Medulla oblongata (tissue), 1 donor: Measurements from ENCODE around the gene OLFML2A.

Experiments
- DNase-seq: peaks from one replicate; pipeline ENCODE4 v3.0.0-alpha.2; 2015; ENCODE audit errors: extremely low spot score

OLFML2A gene

DNA sequence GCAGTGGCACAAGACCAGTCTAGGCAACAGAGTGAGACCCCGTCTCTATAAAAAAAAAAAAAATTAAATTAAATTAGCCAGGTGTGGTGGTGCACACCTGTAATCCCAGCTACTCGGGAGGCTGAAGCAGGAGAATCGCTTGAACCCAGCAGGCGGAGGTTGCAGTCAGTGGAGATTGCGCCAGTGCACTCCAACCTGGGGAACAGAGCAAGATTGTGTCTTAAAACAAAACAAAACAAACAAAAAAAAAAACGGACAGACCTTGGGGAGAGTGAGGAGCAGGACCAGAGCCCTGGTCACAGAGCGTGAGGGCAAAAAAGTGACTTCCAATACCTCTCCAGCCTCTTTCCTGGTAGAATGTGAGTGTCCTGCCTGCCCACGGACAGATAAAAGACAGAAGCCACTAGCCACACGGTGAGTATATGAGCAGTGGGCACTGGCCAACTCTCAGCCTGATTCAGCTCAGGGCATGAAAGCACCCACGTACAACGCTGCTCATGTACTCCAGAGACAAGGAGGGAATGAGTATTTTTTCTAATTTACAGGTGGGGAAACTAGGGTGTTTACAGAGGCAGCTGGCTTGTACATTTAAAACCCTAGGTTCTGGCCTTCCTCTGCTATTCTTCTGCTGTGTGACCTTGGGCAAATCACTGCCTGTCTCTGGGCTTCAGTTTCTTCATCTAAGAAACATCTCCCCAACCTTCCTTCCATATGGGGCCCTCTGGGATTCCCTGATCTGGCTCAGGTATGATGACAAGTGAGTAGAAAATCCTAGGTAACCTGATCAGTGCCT, 1.8 kb downstream of the OLFML2A start:
- DNase-seq = no peak

DNA sequence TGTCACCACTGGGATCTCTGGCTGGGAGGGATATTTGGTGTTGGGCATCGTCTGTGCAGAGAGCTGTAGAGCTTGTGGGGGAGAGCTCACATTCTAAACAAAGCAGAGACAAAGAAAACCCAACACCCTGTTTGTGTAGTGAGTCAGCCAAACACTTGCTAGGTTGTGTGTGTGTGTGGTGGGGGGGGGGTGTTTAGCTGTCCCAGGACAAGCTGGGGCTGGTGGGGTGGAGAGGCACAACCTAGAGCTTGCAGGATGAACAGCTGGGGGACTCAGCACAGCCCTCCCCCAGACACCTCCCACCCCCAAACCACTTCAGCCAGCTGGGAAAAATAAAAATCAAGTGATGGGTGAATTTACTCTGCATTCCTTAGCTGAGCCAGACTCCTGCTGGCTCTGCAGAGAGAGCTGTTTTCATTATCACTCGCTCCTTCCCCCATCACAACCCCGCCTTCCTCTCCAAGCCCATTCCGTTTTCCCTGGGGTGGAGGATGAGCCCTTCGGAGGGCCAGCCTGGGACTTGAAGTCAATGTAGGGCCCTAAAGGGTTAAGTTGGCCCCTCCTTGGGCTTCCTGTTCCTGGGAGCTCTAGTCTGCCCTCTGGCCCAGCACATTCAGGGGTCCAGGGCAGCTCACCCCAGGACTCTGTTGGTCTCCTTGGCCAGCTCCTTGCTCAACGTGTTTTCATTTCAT, 2.6 kb downstream of the OLFML2A start:
- DNase-seq = no peak

DNA sequence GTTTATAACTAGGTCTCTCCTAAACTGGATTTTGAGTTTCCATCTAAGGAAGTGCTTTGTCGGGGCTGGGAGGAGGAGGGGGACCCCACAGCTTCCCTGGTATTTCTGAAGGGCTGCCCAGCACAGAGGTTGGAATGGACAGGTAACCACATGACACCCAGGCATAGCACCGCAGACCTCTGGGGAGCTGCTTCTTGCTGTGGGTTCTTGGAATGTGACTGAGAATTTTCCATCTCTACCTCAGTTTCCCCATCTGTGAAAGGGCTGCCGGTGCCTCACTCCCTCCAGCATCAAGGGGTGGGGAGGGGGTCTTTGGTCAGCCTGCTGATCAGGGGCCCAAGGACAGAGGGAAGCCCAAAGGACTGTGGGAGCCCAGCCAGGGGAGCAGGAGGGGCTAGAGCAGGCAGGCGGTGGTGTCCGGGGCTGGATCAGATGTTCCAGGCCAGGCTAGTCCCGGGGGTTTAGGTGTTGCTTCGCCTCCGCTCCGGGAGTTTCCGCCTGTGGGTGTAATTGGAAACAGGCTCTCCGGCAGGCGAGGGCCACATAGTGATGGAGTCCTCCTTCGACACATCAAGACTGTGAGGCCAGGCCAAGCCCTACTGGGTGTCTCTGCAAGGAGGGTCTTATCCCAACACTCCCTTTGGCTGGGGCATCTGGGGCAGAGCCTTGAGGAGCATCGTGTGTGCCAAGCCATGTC, 3.3 kb downstream of the OLFML2A start:
- DNase-seq = no peak

DNA sequence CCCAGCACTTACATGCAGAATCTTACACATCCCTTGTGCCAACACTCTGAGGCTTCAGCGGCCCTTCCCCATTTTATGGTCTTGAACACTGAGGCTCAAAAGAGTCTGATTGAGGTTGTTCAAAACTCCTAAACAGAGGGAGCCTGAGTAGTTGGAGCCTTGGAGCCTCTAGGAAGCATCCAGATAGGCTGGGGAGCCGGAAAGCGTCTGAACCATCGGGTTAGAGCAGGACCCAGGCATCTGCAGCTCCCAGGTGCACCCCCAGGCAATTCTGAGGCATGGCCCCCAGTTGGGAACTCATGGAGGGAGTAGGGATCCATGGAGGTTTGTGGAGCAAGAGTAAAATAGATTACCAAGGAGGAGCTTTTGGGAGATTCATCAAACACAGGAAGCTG, 3.8 kb downstream of the OLFML2A start:
- DNase-seq = no peak

DNA sequence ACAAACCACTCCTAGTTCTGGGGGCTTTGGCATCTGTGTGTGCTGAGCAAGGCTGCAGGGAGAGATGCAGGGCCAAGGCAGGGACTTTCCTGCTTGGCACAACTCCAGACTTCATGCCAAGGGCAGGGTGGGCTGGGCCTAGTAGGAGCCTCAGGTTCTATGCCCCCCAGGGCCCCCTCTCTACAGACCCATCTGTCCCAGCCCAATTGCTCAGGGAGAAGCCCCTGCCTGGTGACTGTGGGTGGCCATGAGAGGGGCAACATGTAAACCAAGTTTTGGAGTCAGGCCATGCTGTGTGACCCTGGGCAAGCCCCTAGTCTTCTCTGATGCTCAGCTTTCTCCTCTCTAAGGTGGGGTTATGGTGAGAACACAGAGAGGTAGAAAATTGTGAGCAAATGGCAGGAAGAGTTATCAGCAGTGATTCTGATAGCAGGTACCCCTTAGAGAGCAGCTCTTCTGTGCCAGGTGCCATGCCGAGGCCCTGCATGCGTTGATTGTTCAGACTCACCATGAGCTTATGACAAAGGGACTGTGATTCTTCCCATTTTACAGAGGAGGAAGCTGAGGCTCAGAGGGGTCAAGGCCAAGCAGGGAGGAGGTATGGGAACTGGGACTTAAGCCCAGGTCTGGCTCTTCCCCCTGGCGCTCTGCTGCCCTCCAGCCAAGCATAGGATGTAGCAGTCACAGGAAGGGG, 5.2 kb downstream of the OLFML2A start:
- DNase-seq = no peak

DNA sequence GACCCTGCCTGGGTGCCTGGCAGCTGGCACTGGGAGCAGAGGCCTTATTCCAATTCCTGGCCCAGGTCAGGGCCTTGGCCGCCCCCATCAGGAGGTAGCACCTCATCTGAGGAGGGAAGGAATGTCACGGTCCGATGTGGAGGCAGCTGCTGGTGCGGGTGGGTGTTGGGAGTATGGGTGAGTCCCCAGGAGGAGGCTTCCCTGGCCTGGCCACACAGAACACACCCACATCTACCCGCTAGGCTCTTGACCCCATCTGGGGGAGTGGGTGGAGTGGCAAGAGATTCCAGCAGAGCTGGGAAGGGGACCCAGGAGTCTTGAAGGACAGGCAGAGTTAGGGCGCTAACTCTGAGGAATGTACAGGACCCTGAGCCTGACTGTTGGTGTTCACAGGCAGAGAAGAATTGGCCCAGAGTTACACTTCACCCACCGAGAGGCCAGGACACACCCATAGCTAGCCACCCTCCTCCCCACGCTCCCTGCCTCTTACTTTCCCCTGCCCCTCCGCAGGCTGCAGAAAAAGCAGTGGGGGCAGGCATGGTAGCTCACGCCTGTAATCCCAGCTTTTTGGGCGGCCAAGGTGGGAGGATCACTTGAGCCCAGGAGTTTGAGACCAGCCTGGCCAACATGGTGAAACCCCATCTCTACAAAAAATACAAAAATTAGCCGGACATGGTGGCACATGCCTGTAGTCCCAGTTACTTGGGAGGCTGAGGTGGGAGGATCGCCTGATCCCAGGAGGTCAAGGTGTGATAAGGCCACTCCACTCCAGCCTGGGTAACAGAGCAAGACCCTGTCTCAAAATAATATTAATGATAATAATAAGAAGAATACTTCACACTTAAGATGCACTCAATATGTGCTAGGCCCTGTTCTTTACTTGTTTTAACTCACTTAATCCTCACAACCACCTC, 6.0 kb downstream of the OLFML2A start:
- no peak for DNase-seq

DNA sequence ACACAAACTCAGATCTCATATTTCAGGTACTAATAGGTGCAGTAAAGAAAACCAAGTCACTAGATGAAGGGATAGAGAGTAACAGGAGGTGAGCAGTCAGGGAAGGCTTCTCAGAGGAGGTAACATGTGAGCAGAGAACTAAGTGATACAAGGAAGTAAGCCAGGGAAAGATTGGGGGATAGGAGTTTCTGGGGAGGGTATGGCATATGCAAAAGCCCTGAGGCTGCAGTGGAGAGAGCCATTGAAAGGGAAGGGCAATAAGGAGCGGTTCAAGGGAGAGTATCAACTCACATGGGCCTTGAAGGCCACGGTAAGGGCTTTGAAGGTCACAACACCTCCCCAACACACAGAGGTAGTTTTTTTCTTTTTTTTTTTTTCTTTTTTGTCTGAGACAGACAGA, 6.9 kb downstream of the OLFML2A start:
- DNase-seq = no peak

DNA sequence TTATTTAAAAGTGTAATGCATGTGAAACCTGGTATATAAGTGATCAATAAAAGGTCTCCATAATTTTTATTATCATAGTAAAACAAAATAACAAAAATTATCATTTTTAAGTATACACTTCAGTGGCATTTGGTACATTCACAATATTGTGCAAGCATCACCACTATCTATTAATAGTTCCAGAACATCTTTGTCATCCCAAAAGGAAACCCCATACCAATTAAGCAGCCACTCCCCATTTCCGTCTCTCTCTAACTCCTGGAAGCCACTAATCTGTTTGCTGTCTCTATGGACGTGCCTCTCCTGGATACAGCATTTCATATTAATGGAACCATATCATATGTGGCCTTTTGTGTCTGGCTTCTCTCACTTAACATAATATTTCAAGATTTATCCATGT, 7.6 kb downstream of the OLFML2A start:
- DNase-seq = no peak

DNA sequence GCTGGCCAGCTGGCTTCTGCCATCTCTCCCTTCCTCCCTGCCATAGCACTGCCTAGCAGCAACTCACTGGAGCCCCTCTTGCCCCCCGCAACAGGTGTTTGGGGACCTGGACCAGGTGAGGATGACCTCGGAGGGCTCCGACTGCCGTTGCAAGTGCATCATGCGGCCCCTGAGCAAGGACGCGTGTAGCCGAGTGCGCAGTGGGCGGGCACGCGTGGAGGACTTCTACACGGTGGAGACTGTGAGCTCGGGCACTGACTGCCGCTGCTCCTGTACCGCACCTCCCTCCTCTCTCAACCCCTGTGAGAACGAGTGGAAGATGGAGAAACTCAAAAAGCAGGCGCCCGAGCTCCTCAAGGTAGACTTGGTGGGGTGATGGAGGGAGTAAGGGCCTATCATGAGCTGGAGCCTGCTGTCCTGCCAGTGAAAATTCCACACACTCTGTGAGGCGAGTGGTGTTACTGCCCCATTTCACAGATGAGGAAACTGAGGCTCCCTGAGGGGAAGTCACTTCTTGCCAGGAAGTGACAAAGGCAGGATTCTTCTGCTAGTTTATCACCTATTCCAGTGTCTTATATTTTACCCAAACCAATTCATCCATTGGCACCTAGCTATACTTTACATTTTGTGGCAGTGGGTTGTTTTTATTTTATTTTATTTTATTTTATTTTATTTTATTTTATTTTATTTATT, 10.1 kb downstream of the OLFML2A start:
- DNase-seq = no peak

DNA sequence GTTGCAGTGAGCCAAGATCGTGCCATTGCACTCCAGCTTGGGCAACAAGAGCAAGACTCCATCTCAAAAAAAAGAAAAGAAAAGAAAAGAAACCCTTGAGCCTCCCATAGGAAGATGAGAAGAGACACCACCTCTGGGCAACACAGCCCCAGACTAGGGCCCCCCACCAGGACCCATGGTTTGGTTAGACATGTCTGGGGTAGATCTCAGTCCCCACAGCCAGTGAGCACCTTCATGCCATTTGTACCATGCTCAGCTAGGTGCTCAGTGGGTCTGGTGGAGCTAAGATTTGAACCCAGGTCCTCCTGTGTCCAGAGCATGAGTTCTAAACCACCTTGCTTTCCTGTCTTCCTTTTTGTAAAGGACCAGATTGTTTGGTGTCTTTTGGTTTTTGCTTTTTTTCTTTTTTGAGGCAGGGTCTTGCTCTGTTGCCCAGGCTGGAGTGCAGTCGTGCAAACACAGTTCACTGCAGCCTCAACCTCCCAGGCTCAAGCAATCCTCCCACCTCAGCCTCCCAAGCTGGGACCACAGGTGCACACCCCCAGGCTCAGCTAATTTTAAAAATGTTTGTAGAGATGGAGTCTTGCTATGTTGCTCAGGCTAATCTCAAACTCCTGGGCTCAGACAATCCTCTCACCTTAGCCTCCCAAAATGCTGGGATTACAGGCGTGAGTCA, 11.7 kb downstream of the OLFML2A start:
- no peak for DNase-seq

DNA sequence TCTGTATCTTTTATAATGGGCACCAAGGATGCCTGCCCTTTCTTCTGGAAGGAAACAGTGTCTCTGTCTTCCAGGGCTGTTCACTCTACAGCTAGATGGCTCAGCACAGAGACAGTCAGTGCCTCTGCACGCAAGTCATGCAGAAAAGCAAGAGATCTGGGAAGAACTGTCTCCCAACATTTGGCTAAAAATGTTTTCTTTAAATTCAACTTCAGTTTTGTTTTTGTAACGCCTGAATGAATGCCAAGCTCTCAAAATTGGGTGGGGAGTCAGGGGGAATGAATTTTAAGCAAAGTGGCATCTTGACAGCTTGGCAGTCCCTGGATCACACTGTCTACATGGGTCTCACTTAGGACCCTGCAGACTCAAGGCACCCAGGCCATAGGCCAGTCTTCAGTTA, 12.6 kb downstream of the OLFML2A start:
- no peak for DNase-seq

DNA sequence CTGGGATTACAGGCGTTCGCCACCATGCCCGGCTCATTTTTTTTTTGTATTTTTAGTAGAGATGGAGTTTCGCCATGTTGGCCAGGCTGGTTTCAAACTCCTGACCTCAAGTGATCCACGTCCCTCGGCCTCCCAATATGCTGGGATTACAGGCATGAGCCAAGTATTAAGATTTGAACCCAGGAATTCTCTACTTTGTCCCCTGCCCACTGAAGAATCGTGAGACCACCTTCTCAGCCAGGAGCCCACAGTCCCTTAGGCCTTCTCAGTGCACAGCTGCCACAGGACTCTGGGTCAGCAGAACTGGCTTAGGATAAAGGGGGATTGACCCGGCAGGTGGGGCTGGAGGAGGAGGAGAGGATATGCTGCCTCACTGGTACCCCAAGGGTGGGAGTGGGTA, 13.4 kb downstream of the OLFML2A start:
- DNase-seq = no peak

DNA sequence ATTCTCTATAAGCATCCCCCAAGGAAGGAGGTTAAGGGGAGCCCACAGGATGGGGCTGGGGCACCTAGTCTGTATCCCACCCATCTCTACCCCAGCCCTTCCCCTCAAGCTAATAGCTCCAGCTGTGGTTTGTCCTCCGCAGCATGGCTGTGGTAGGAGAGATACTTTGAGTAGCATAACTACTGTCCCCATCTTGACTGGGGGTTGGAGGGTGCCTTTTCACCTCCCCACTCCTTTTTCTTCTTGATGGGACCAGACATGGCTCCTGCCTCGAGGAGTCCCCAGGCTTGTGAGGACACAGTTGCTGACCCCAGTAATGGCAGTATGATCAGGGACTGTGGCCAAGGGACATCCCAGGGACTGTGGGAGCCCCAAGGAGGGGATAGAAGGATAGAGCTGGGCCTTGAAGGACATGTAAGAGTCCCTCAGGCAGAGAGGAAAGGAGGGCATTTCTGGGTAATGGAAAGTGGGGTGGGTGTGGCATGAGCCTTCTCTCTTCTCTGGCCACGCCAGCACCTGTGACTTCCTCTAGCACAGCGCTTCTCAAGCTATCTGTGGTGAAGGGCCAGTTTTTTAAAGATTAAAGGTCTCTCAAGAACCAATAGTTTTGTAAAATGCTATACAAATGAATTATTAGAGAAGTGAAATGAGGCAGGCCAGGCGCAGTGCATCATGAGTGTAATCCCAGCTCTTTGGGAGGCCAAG, 14.0 kb downstream of the OLFML2A start:
- no peak for DNase-seq

DNA sequence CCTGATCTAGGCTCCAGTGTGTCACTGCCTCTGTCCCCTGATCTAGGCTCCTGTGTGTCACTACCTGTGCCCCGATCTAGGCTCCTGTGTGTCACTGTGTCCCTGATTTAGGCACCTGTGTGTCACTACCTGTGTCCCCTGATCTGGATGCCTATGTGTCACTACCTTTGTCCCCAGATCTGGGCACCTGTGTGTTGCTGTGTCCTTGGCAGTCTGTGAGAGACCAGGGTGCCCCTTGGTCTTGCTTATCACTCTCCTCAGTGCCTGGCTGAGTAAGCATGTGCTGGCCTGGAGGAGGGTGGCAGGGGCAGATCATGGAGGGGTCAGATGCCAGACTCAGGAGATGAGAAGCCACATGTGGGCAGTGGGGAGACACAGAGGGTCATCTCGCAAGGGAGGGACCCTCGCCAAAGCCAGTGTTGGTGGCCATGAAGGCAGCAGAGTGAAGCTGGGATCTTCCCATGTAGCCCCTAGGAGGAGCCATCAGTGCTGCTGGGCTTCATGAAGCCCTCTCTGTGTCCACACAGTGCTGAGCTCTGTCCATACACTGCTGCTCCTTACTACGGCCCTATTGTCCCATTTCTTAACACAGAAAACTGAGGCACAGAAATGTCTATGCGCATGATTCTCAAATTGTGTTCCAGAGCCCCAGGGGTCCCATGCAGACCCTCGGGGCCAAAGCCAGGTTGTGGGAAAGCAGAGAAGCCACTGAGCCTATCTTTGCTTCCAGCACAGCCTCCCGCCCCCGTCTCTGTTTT, 15.5 kb downstream of the OLFML2A start:
- no peak for DNase-seq

DNA sequence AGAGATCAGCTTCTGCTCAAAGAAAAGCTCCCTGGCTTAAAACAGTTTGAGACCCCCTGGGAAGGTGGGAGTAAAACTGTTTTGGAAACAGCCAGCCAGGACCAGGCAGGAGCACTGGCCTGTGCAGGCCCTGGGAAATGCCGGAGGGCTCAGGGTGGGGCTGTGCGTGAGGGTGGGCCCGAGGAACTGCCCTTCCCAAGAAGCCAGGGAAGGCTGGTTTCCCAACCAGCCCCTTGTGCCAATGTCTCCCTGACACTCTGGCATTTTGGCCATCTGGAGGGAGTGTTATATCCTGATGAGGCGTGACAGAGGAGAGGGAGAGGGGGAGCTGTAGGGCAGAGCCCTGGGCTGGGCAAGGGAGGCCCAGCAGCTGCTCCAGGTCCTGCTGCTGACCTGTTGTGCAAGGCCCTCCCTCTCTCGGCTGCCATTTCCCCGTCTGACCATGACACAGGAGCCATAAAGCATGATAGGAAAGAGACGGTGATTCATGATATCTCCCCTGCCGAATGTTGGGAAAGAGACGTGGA, 16.1 kb downstream of the OLFML2A start:
- DNase-seq = no peak

DNA sequence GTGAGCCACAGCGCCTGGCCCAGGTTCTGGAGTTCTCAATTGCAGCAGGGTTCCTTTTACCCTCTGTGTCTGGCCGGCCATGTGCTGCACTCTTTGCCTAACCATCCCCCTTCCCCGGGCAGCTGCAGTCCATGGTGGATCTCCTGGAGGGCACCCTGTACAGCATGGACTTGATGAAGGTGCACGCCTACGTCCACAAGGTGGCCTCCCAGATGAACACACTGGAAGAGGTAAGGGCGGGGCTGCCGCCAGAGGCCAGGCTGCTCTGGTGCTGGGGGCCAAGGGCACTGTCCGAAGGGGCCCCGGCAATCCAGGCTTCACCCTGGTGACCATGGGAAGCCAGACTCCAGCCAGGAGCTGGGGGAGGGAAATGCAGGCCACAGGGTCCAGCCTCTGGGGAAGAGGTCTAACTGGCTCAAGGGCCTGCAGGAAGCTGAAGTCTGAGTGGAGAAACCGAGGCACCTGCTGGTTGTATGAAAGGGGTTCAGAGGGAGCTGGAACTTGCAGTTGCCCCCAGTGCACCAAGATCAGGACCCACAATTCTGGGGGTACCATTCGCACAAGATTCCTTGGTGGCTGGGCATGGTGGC, 18.1 kb downstream of the OLFML2A start:
- DNase-seq = no peak

DNA sequence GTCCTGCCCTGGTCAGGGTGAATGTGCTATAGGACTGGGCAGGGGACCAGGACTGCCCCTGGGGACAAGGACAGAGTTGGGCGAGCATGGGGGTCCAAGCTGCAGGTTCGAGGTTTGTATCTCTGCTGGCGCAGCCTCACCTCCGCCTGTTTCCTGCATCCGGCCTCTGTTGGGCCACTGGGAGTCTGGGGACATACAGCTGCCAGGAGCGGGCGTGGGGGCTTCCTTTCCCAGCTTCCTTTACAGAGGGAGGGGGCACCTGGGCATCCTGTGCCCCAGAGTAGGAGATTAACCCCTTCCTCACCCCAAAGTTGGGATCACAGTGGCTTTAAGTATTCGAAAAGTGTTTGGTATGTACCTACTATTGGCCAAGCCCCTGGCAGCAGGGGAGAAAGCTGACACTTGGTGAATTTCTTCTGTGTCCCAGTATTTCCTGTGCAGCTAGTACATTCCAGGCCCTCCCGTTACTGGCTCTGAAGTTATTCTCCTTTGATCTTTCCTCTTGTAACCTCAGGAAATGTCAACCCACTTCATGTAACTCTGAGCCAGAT, 19.0 kb downstream of the OLFML2A start:
- DNase-seq = no peak
